Neural progenitor cell (in vitro differentiated cells): ENCODE results near the gene PSEN2. TPM values are rescaled to one million over a fixed set of nuclear protein-coding genes. Genes with fewer than 3 reads are reported as not detected.

ENCODE experiments used
- DNase-seq: peaks from one replicate; pipeline ENCODE4 v3.0.0-alpha.2; 2016; ENCODE audit warnings: low spot score
- H2AFZ ChIP-seq: fragments of 200-600 bp; sonication (generic); replicated peaks from 2 replicates; pipeline ENCODE4 v1.6.1; 2016; ENCODE audit warnings: antibody characterized with exemption
- H3F3A ChIP-seq: fragments of 200-600 bp; sonication (generic); 2 replicates; pipeline ENCODE4 v1.6.1; 2016; ENCODE audit warnings: antibody characterized with exemption, low read depth
- H3K27ac ChIP-seq: fragments of 200-600 bp; sonication (generic); 2 replicates; pipeline ENCODE4 v1.5.1; 2016; ENCODE audit warnings: mild to moderate bottlenecking
- H3K27me3 ChIP-seq: fragments of 200-600 bp; sonication (generic); 2 replicates; pipeline ENCODE4 v1.6.1; 2016; ENCODE audit warnings: mild to moderate bottlenecking, moderate library complexity
- H3K36me3 ChIP-seq: fragments of 200-600 bp; sonication (generic); 2 replicates; pipeline ENCODE4 v1.5.1; 2016
- H3K4me1 ChIP-seq: fragments of 200-600 bp; sonication (generic); 2 replicates; pipeline ENCODE4 v1.6.1; 2016; ENCODE audit warnings: mixed run types
- H3K4me2 ChIP-seq: fragments of 200-600 bp; sonication (generic); 2 replicates; pipeline ENCODE4 v1.6.1; 2016
- H3K4me3 ChIP-seq: fragments of 200-600 bp; sonication (generic); 2 replicates; pipeline ENCODE4 v1.5.1; 2016
- H3K79me2 ChIP-seq: fragments of 200-600 bp; sonication (generic); 2 replicates; pipeline ENCODE4 v1.6.1; 2016; ENCODE audit warnings: low read depth
- H3K9ac ChIP-seq: fragments of 200-600 bp; sonication (generic); 2 replicates; pipeline ENCODE4 v1.6.1; 2016
- H3K9me3 ChIP-seq: fragments of 200-600 bp; sonication (generic); 2 replicates; pipeline ENCODE4 v1.5.1; 2016; ENCODE audit warnings: low read depth
- H4K20me1 ChIP-seq: fragments of 200-600 bp; sonication (generic); 2 replicates; pipeline ENCODE4 v1.6.1; 2016; ENCODE audit warnings: low read depth
- H3K27ac Mint-ChIP-seq: 3 replicates; pipeline ENCODE4 v1.8.0; 2021; ENCODE audit warnings: mixed read lengths
- H3K27me3 Mint-ChIP-seq: 2 replicates; pipeline ENCODE4 v1.8.0; 2022; ENCODE audit warnings: low read depth, mild to moderate bottlenecking, inconsistent platforms, moderate library complexity, mixed read lengths; ENCODE audit not compliant: insufficient read depth
- H3K36me3 Mint-ChIP-seq: 3 replicates; pipeline ENCODE4 v1.8.0; 2021; ENCODE audit warnings: mixed read lengths
- H3K4me1 Mint-ChIP-seq: 3 replicates; pipeline ENCODE4 v1.8.0; 2021; ENCODE audit warnings: mixed read lengths
- H3K4me3 Mint-ChIP-seq: 3 replicates; pipeline ENCODE4 v1.8.0; 2021; ENCODE audit warnings: mild to moderate bottlenecking, moderate library complexity, mixed read lengths
- H3K9me3 Mint-ChIP-seq: 3 replicates; pipeline ENCODE4 v1.8.0; 2020; ENCODE audit warnings: mixed read lengths
- EZH2 ChIP-seq: fragments of 200-600 bp; sonication (generic); IDR thresholded peaks from 2 replicates; pipeline ENCODE4 v1.6.1; 2017; ENCODE audit warnings: antibody characterized with exemption, mild to moderate bottlenecking, moderate library complexity
- EZH2phosphoT487 ChIP-seq: fragments of 200-600 bp; sonication (generic); IDR thresholded peaks from 2 replicates; pipeline ENCODE4 v1.6.1; 2017; ENCODE audit warnings: antibody characterized with exemption
- total RNA-seq: library from RNA; depleted of rRNA; stranded (reverse); fragments of >200 nt; gene quantifications from 2 replicates; pipeline ENCODE4 v1.2.3, GENCODE V29; 2015; ENCODE audit warnings: low replicate concordance
- TF ChIP-seq, protein P1 (sequence below): fragments of 200-600 bp; sonication (generic); IDR thresholded peaks from 2 replicates; pipeline ENCODE4 v1.5.1; 2017; ENCODE audit warnings: antibody characterized with exemption, mild to moderate bottlenecking

Gene PSEN2
- total RNA-seq, 1 donor from 2014 or later = 11.4 TPM

DNA sequence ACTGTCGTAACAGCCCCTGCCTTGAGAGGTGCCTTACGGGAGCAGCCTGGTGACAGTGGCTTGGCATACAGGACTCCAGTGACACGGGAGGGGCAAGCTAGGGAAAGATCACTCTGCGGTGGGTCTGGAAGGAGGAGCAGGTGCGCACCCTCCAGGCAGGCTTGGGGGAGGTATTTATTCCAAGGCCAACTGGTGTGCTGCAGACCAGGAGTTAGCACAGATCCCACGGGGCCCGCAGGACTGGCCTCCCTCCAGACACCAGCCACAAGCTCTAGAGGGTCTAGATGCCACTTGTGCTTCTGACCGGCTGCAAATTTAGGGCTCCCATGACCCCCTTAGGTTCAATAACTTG is 22.1 kb downstream of the PSEN2 start:
- Histone ChIP-seq H3K27me3 (no peaks in the 10 kb centered on the region), H3K4me1 (no peaks in the 10 kb centered on the region), H4K20me1 (no peaks in the 10 kb centered on the region), H2AFZ (no peak overlapping the region), H3K36me3 (no peaks in the 10 kb centered on the region), H3K79me2 (no peaks in the 10 kb centered on the region), H3K9me3 (no peaks in the 10 kb centered on the region), H3K4me3 (no peak overlapping the region), H3K9ac (no peak overlapping the region), H3K27ac (no peak overlapping the region), H3F3A (no peaks in the 10 kb centered on the region), H3K4me2 (no peak overlapping the region)
- Mint-ChIP-seq H3K4me1 (peaks cover 3% of the 10 kb centered on the region), H3K27me3 (peaks cover 9% of the 10 kb centered on the region), H3K36me3 (peaks cover 9% of the 10 kb centered on the region), H3K9me3 (no peaks in the 10 kb centered on the region), H3K27ac (no peak overlapping the region), H3K4me3 (no peak overlapping the region)
- no peak for DNase-seq
- TF ChIP-seq EZH2phosphoT487 = no peak
- no peak for TF ChIP-seq EZH2
- TF ChIP-seq, protein P1, sequence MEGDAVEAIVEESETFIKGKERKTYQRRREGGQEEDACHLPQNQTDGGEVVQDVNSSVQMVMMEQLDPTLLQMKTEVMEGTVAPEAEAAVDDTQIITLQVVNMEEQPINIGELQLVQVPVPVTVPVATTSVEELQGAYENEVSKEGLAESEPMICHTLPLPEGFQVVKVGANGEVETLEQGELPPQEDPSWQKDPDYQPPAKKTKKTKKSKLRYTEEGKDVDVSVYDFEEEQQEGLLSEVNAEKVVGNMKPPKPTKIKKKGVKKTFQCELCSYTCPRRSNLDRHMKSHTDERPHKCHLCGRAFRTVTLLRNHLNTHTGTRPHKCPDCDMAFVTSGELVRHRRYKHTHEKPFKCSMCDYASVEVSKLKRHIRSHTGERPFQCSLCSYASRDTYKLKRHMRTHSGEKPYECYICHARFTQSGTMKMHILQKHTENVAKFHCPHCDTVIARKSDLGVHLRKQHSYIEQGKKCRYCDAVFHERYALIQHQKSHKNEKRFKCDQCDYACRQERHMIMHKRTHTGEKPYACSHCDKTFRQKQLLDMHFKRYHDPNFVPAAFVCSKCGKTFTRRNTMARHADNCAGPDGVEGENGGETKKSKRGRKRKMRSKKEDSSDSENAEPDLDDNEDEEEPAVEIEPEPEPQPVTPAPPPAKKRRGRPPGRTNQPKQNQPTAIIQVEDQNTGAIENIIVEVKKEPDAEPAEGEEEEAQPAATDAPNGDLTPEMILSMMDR = no peak

DNA sequence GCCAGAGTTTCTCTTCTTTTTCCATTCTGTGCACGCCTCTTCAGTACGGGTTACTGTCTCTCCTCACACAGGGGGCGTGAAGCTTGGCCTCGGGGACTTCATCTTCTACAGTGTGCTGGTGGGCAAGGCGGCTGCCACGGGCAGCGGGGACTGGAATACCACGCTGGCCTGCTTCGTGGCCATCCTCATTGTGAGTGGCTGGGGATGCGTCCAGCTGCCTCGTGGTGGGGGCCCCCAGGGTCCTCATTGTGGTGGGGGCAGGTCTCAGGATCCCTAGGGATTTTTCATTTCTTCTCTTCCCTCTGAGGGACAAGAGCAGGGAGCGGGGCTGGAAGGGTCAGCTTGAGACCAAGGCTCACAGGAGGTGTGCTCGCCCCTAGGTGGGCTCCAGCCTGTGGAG is 23.5 kb downstream of the PSEN2 start:
- no peaks in the 10 kb centered on the region for H3K79me2 ChIP-seq
- H3K4me2 ChIP-seq = no peak overlapping the region
- Mint-ChIP-seq H3K9me3 (no peaks in the 10 kb centered on the region), H3K27me3 (peaks cover 6% of the 10 kb centered on the region), H3K27ac (no peak overlapping the region), H3K4me1 (peaks cover 3% of the 10 kb centered on the region), H3K4me3 (no peak overlapping the region), H3K36me3 (peaks cover 9% of the 10 kb centered on the region)
- no peak overlapping the region for H3K9ac ChIP-seq
- no peaks in the 10 kb centered on the region for H3K9me3 ChIP-seq
- no peaks in the 10 kb centered on the region for H3K27me3 ChIP-seq
- H3K4me3 ChIP-seq = no peak overlapping the region
- no peaks in the 10 kb centered on the region for H3K36me3 ChIP-seq
- no peaks in the 10 kb centered on the region for H3K4me1 ChIP-seq
- no peak for DNase-seq
- no peaks in the 10 kb centered on the region for H4K20me1 ChIP-seq
- TF ChIP-seq EZH2phosphoT487 (no peak), EZH2 (no peak)
- TF ChIP-seq, protein P1 = no peak
- no peak overlapping the region for H3K27ac ChIP-seq
- H3F3A ChIP-seq = no peaks in the 10 kb centered on the region
- no peak overlapping the region for H2AFZ ChIP-seq

DNA sequence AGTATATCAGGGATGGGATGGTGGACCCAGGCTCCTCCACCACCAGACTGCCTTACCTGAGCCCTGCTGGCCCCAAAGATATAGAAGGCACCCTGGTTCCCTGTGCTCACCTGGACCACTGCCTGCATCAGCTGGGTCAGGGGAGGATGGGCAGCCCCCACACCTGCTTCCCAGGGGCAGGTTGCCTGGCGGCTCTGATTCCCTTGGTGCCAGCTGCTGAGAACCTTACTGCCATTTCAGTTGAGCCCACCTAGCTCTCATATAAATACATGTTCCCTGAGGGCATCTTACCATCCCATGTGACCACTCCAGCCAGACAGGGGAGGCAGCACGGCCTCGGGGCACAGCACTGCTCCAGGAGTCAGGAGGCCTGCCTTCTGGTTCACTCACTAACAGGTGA is 24.4 kb downstream of the PSEN2 start:
- H3K79me2 ChIP-seq = no peaks in the 10 kb centered on the region
- peaks cover 9% of the 10 kb centered on the region for H3K36me3 Mint-ChIP-seq
- no peak overlapping the region for H3K4me3 ChIP-seq
- H3K4me1 Mint-ChIP-seq = peaks cover 3% of the 10 kb centered on the region
- no peak overlapping the region for H2AFZ ChIP-seq
- no peaks in the 10 kb centered on the region for H3K9me3 ChIP-seq
- H3K27ac Mint-ChIP-seq = no peak overlapping the region
- no peaks in the 10 kb centered on the region for H4K20me1 ChIP-seq
- peaks cover 6% of the 10 kb centered on the region for H3K27me3 Mint-ChIP-seq
- H3F3A ChIP-seq = no peaks in the 10 kb centered on the region
- no peak overlapping the region for H3K9ac ChIP-seq
- no peak for DNase-seq
- no peak overlapping the region for H3K4me3 Mint-ChIP-seq
- H3K4me1 ChIP-seq = no peaks in the 10 kb centered on the region
- H3K36me3 ChIP-seq = no peaks in the 10 kb centered on the region
- no peak overlapping the region for H3K27ac ChIP-seq
- H3K9me3 Mint-ChIP-seq = no peaks in the 10 kb centered on the region
- H3K4me2 ChIP-seq = no peak overlapping the region
- no peaks in the 10 kb centered on the region for H3K27me3 ChIP-seq
- TF ChIP-seq EZH2phosphoT487 (no peak), EZH2 (no peak)
- TF ChIP-seq, protein P1 = no peak

DNA sequence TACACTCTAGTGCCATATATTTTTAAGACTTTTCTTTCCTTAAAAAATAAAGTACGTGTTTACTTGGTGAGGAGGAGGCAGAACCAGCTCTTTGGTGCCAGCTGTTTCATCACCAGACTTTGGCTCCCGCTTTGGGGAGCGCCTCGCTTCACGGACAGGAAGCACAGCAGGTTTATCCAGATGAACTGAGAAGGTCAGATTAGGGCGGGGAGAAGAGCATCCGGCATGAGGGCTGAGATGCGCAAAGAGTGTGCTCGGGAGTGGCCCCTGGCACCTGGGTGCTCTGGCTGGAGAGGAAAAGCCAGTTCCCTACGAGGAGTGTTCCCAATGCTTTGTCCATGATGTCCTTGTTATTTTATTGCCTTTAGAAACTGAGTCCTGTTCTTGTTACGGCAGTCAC is 25.2 kb downstream of the PSEN2 start:
- Histone ChIP-seq H3K79me2 (no peaks in the 10 kb centered on the region), H3K9me3 (no peaks in the 10 kb centered on the region), H3K4me3 (no peak overlapping the region), H3K27ac (no peak overlapping the region), H3K4me1 (no peaks in the 10 kb centered on the region), H4K20me1 (no peaks in the 10 kb centered on the region), H3K36me3 (no peaks in the 10 kb centered on the region), H3K4me2 (no peak overlapping the region), H3F3A (no peaks in the 10 kb centered on the region), H2AFZ (no peak overlapping the region), H3K9ac (no peak overlapping the region), H3K27me3 (no peaks in the 10 kb centered on the region)
- Mint-ChIP-seq H3K9me3 (no peaks in the 10 kb centered on the region), H3K27me3 (peaks cover 6% of the 10 kb centered on the region), H3K4me1 (peaks cover 3% of the 10 kb centered on the region), H3K36me3 (peaks cover 8% of the 10 kb centered on the region), H3K4me3 (no peak overlapping the region), H3K27ac (no peak overlapping the region)
- no peak for TF ChIP-seq EZH2
- TF ChIP-seq EZH2phosphoT487 = no peak
- TF ChIP-seq, protein P1 = no peak
- no peak for DNase-seq
